Measurements from ENCODE around the gene KRT6C.

Gene KRT6C

GRCh38 chr12:52473768-52474167, at the start of gene KRT6C:
Gene KRT6C, minus strand, starts transcription at chr12:52473805. Its CDS starts 68 bp downstream, at chr12:52473737.
- POLR2A ChIA-PET = no interaction called here

GRCh38 chr12:52522346-52523011, 48.9 kb upstream of the KRT6C start:
- DNase-seq (ENCODE audit: low read depth, low spot score) = no peak
- CTCF ChIA-PET = interaction anchor here (1.4 to 7.5 kb wide), 4 partner anchors 11 to 358 kb away, joined by 3 to 48 read pairs (median 10); no protein-coding TSS in a partner anchor
- H3K4me3 ChIP-seq (ENCODE audit: low read depth, low read length) = no peak overlapping the region
- POLR2A ChIA-PET = no interaction called here
- TF ChIP-seq CTCF (IDR thresholded peaks at IDR 0.05; ENCODE audit: insufficient read depth, low read length, missing control alignments) = no peak

More at GRCh38 chr12:52473768-52474167, at the start of gene KRT6C:
- CTCF ChIA-PET = no interaction called here
- TF ChIP-seq CTCF (IDR thresholded peaks at IDR 0.05; ENCODE audit: insufficient read depth, low read length, missing control alignments) = no peak
- no peak for DNase-seq (ENCODE audit: low read depth, low spot score)
- no peak within 1 kb of the TSS for H3K4me3 ChIP-seq (ENCODE audit: low read depth, low read length)

GRCh38 chr12:52521568-52522266, 48.1 kb upstream of the KRT6C start:
- ChIA-PET CTCF (interaction anchor here (1.4 to 7.5 kb wide), 4 partner anchors 11 to 359 kb away, joined by 3 to 48 read pairs (median 10); no protein-coding TSS in a partner anchor), POLR2A (no interaction called here)
- no peak for DNase-seq (ENCODE audit: low read depth, low spot score)
- no peak overlapping the region for H3K4me3 ChIP-seq (ENCODE audit: low read depth, low read length)
- no peak for TF ChIP-seq CTCF (IDR thresholded peaks at IDR 0.05; ENCODE audit: insufficient read depth, low read length, missing control alignments)

- no peak overlapping the region for H3K4me3 ChIP-seq (ENCODE audit: low read depth, low read length)
- CTCF ChIA-PET = interaction anchor here (1.5 to 7.5 kb wide), 4 partner anchors 13 to 359 kb away, joined by 4 to 48 read pairs (median 10); no protein-coding TSS in a partner anchor
- no peak for DNase-seq (ENCODE audit: low read depth, low spot score)
- no peak for TF ChIP-seq CTCF (IDR thresholded peaks at IDR 0.05; ENCODE audit: insufficient read depth, low read length, missing control alignments)
- POLR2A ChIA-PET = no interaction called here
Measured at GRCh38 chr12:52521175-52521567, 47.6 kb upstream of the KRT6C start.

GRCh38 chr12:52519826-52520662, 46.4 kb upstream of the KRT6C start, which contains the start of gene KRT5:
Gene KRT5, minus strand, starts transcription at chr12:52520394. Its CDS starts 98 bp downstream, at chr12:52520296.
- POLR2A ChIA-PET = no interaction called here
- CTCF ChIA-PET = interaction anchor here (1.1 to 7.5 kb wide), 4 partner anchors 12 to 364 kb away, joined by 3 to 48 read pairs (median 4); no protein-coding TSS in a partner anchor
- no peak for TF ChIP-seq CTCF (IDR thresholded peaks at IDR 0.05; ENCODE audit: insufficient read depth, low read length, missing control alignments)
- no peak within 1 kb of the TSS for H3K4me3 ChIP-seq (ENCODE audit: low read depth, low read length)
- no peak for DNase-seq (ENCODE audit: low read depth, low spot score)
